Osteocyte (in vitro differentiated cells): ENCODE measurements around the gene DPEP2. TPM values are rescaled to one million over a fixed set of nuclear protein-coding genes. Genes with fewer than 3 reads are reported as not detected.
A peak's percentile ranks its signal among the peaks of the same experiment; 100 is the strongest.

Experiments
- DNase-seq: peaks from one replicate; pipeline ENCODE4 v3.0.0; 2021; ENCODE audit warnings: mixed read lengths; ENCODE audit not compliant: unreplicated experiment; ENCODE audit errors: extremely low spot score
- H3K27ac Mint-ChIP-seq: one replicate; pipeline ENCODE4 v1.8.0; 2021; ENCODE audit warnings: mild to moderate bottlenecking, mixed read lengths; ENCODE audit not compliant: unreplicated experiment
- H3K27me3 Mint-ChIP-seq: one replicate; pipeline ENCODE4 v1.8.0; 2021; ENCODE audit warnings: mixed read lengths; ENCODE audit not compliant: unreplicated experiment
- H3K36me3 Mint-ChIP-seq: one replicate; pipeline ENCODE4 v1.8.0; 2021; ENCODE audit warnings: mixed read lengths; ENCODE audit not compliant: unreplicated experiment
- H3K4me1 Mint-ChIP-seq: one replicate; pipeline ENCODE4 v1.8.0; 2021; ENCODE audit warnings: mixed read lengths; ENCODE audit not compliant: unreplicated experiment
- H3K4me3 Mint-ChIP-seq: one replicate; pipeline ENCODE4 v1.8.0; 2021; ENCODE audit warnings: mild to moderate bottlenecking, moderate library complexity, mixed read lengths; ENCODE audit not compliant: unreplicated experiment
- H3K9me3 Mint-ChIP-seq: one replicate; pipeline ENCODE4 v1.8.0; 2021; ENCODE audit warnings: mixed read lengths; ENCODE audit not compliant: unreplicated experiment
- total RNA-seq: library from RNA; stranded (reverse); gene quantifications from 2 replicates; pipeline ENCODE4 v1.2.1, GENCODE V29; 2021
- TF ChIP-seq, protein P1 (sequence below): fragments of 200-600 bp; sonication (generic); IDR thresholded peaks from 2 replicates; pipeline ENCODE4 v1.5.0; 2021; ENCODE audit warnings: antibody characterized with exemption, mild to moderate bottlenecking, moderate library complexity

The DPEP2 gene
- total RNA-seq, 1 donor from 2014 or later, result not detected

DNA sequence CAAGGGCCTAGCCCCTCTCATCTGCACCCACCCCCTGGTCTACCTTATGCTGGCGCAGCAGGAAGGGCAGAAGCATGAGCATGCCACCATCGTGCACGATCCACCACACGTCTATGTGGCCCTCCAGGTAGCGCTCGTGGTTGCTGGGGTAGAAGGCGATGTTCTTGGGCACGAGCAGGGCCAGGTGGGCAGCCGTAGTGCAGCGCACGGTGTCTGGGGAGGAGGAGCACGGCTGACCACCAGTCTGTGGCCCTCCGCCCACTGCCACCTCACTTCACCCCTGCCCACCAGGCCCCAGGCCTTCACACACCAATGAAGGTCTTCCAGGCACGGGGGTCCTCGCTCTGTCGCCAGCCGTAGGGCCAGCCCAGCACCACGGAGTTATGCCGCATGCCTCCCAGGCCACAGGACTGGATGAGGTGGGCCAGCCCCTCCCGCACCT is 53.1 kb downstream of the DPEP2 start:
- TF ChIP-seq, protein P1, sequence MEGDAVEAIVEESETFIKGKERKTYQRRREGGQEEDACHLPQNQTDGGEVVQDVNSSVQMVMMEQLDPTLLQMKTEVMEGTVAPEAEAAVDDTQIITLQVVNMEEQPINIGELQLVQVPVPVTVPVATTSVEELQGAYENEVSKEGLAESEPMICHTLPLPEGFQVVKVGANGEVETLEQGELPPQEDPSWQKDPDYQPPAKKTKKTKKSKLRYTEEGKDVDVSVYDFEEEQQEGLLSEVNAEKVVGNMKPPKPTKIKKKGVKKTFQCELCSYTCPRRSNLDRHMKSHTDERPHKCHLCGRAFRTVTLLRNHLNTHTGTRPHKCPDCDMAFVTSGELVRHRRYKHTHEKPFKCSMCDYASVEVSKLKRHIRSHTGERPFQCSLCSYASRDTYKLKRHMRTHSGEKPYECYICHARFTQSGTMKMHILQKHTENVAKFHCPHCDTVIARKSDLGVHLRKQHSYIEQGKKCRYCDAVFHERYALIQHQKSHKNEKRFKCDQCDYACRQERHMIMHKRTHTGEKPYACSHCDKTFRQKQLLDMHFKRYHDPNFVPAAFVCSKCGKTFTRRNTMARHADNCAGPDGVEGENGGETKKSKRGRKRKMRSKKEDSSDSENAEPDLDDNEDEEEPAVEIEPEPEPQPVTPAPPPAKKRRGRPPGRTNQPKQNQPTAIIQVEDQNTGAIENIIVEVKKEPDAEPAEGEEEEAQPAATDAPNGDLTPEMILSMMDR, result no peak
- Mint-ChIP-seq H3K36me3 (peaks cover 12% of the 10 kb centered on the region), H3K4me3 (no peak overlapping the region), H3K4me1 (peaks cover 3% of the 10 kb centered on the region), H3K9me3 (no peaks in the 10 kb centered on the region), H3K27me3 (no peaks in the 10 kb centered on the region), H3K27ac (no peak overlapping the region)
- no peak for DNase-seq

DNA sequence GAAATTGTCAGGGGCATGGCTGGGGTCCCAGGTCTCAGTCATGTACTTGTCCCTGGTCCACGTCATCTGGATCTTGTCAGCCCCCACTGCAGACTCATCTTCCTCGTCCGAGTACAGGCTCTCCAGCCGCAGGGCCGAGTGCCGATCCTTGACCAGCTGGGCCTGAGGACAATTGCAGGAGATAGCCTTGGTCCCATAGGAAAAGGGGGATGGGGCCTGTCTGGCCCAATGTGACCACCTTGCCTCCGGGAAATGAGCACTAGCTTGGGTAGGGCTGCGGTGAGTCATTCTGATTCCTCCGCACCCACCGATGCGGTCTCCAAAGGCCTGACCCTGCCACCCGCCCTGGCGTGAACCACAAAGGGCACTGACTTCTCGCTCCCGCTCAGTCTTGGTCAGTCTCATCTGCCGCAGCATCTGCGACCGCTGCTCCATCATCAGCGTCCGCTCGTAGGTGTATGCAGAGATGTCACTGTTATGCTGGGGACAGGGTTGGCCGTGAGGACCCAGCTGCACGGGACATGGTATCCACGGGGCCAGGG is 53.8 kb downstream of the DPEP2 start:
- no peak for DNase-seq
- peaks cover 12% of the 10 kb centered on the region for H3K36me3 Mint-ChIP-seq
- no peak overlapping the region for H3K4me3 Mint-ChIP-seq
- no peaks in the 10 kb centered on the region for H3K27me3 Mint-ChIP-seq
- H3K27ac Mint-ChIP-seq, result peak overlapping the region; percentile 3
- no peaks in the 10 kb centered on the region for H3K9me3 Mint-ChIP-seq
- H3K4me1 Mint-ChIP-seq, result peaks cover 3% of the 10 kb centered on the region
- TF ChIP-seq, protein P1, result no peak

DNA sequence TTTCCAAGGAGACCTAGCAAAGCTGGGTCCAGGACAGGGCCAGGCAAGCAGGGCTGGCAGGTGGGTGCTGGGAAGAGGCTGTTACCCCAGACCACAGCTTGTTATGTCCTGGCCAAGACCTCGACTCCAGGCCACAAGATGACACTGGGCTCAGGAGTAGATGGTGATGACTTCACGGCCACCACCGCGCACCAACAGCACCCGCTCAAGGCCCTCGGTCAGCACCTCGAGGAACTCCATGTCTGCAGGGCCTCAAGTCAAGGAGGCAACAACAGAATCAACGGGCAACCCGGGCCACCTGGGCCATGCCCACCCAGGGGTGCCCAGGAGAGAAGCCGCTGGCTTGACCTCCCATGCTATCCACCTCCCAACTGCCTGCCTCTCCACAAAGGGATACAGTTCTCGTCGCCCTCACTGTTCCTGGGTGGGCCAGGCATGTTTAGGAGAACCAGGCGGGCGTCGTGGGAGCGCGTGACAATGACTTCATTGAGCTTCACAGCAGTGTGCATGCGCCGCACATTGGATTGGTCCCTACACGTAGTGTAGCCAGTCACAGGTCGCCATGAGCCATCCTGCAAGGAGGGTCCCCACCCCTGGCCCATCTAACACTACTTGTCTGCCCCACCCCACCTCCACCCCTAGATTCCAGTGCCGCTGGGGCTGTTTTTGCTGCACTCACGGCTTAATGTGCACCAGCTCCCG is 54.4 kb downstream of the DPEP2 start:
- DNase-seq, result no peak
- TF ChIP-seq, protein P1, result no peak
- Mint-ChIP-seq H3K4me1 (peaks cover 3% of the 10 kb centered on the region), H3K27ac (peak overlapping the region; percentile 3), H3K4me3 (no peak overlapping the region), H3K36me3 (peaks cover 12% of the 10 kb centered on the region), H3K27me3 (no peaks in the 10 kb centered on the region), H3K9me3 (no peaks in the 10 kb centered on the region)

DNA sequence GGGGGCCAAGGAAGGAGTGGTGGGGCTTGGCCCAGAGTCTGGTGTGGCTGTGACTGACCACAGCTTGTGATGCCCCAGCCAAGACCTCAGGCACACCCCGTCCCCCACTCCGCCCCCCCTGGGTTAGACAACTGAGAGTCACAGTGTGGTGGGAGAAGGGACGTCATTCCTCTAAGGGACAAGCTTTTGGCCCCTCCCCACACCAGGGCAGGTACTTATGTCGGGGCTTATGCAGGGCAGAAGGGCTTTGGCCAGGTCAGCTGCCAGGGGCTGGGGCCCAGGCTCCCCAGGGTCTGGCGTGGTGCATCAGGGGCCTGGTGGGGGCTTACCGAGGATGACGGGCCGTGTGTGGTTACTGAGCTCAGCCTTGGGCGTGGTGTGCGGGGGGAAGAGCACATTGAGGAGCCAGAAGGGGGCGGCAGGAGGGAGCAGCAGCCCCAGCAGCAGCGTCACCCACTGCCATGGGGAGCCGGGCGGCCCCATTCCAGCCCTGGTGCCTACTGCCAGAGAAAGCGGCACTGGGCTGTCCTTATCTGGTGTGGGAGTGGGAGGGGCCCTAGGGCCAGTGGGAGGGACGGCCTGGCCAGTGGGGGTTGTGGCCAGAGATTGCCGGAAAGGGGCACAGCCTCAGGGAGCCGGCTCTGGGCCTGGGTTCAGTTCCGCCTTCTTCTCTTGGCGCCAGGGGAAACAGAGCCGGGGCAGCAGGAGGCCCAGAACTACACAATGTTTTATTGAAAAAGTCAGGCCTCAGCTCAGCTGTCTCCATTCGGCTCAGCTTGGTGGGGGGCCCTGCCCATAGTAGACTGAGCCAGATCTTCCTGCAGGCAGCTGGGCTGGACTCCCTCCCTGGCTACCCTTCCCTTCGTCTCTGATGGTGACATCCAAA is 55.4 kb downstream of the DPEP2 start, which contains the start of gene LCAT:
TSS of gene LCAT (minus strand) at position 502 of the 886 bp plus-strand sequence. CDS start at position 483, 19 bp downstream.
- no peak for DNase-seq
- Mint-ChIP-seq H3K36me3 (peaks cover 12% of the 10 kb centered on the region), H3K27me3 (no peaks in the 10 kb centered on the region), H3K4me3 (no peak within 1 kb of the TSS), H3K4me1 (peaks cover 3% of the 10 kb centered on the region), H3K27ac (no peak within 1 kb of the TSS), H3K9me3 (no peaks in the 10 kb centered on the region)
- TF ChIP-seq, protein P1, result no peak

DNA sequence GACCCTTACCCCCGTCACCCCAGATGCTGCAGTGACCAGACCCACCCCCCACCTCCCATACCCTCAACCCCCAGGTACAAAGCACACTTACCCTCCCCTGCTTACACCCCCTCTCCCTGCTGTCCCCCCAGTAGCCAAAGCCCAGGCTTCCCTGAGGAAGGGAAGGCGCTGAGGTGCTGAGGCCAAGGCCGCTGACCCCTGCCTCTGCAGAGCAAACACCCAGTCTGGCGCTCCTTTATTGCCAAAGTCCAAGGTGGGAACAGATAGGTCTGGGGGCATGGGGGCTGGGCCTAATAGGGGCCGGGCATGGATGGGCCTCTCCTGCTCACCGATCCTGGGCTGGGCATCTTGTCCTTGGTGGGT is 56.0 kb downstream of the DPEP2 start:
- Mint-ChIP-seq H3K27ac (no peak overlapping the region), H3K4me1 (peaks cover 3% of the 10 kb centered on the region), H3K4me3 (no peak overlapping the region), H3K9me3 (no peaks in the 10 kb centered on the region), H3K27me3 (no peaks in the 10 kb centered on the region), H3K36me3 (peaks cover 11% of the 10 kb centered on the region)
- TF ChIP-seq, protein P1, result no peak
- DNase-seq, result no peak
